NCI-H82 treated with DMSO at 0.1 percent for 48 hours (cell line): Measurements from ENCODE around the gene GABBR2.
A peak's percentile ranks its signal among the peaks of the same experiment; 100 is the strongest.

Source experiments
- DNase-seq: peaks from one replicate; lab custom pipeline; 2025; ENCODE audit not compliant: unreplicated experiment; lab: John Stamatoyannopoulos, UW

The GABBR2 gene

DNA sequence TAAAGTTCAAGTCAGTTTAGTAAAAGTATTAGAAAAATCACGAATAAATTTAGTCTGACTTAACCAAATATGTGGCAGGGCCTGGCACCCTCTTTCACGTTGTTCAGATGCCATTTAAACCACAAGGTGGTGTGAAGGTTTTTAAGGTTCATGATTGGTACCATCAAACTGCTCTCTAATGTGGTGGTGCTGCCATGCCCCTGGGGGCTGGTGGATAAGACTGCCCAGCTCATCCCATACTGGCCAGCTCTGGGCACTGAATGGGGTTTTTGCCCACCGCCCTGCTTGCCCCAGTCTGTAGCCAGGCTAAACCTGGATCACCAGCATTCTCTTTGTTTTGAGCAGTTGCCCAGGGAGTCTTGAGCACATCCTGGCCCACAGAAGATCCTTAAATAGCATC is 159.3 kb downstream of the GABBR2 start:
- DNase-seq, result no peak

DNA sequence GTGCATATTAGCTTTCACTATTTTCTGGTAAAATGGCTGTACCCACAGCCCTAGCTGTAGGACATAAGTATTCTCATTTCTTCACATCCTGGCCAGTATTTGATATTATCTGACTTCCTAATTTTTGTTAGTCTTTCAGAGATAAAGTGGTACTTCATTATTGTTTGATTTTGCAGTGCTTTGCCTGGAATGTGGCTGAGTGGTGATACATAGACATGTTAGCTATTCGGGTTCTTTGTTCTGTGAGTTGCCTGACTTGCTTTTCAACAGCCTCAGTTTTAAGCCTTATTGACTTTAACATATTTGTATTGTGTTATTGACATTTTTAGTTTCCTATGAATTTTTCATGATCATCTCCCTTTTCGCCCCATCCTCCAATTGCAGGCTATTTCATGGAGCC is 161.1 kb downstream of the GABBR2 start:
- DNase-seq, result no peak

DNA sequence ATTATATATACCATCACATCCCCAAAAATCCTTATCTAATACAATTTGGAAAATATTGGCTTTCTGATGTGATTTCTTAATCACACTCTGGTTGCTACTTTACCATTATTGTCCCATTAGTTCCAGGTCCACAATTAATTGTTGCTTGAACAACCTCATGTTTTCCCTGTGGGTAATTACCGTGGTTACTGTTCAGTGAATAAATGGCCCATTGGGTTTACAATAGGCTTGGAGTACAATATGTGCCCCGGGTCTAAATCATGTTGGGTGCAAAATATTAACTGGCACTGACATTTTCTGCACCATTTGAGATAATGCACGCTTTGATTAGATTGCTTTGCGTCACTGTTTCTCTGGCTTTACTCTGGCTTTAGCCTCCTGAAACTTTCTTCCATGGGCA is 163.7 kb downstream of the GABBR2 start:
- no peak for DNase-seq

DNA sequence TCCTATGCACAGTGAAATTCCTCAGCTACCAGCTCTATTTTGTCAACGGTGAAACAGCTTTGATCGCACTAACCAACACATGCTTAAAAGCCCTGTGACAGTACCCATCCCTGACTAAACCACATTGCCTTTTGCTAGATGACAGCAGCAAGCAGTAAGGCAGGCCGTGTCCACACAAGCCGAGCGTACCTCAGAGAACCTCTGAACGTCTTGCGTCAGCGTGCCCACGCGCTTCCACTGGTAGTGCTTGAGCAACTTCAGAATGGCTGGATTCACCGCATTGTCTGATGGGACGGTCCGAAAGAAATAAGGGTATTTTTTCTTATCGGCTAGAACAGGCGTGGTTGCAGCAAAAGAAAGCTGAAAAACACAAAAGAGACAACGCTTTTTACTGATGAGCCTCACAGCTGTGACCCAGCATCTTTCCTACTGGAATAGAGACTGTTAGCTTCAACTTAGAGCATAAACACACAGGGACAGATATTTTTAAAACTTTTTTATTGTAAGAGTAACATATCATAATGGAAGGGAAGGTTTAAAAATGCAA is 167.0 kb downstream of the GABBR2 start:
- no peak for DNase-seq

DNA sequence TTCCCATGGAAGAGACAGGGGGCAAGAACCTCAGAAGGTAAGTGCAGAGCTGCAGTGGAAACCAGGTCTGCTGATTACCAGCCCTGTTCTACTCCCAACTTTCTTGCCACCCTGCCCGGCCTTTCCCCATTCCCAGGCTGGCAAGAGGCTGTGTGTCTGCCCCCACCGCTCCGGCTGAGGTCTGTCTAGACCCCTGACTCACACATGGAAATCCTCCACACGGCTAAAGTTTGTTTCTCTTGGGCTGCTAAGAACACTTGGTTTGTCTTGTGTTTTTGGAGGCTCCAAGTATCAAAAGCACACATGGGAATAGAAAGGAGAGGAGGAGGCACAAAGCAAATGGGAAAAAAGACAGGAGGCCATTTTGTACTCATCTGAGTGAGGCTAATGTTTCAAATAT is 168.3 kb downstream of the GABBR2 start:
- DNase-seq, result no peak

DNA sequence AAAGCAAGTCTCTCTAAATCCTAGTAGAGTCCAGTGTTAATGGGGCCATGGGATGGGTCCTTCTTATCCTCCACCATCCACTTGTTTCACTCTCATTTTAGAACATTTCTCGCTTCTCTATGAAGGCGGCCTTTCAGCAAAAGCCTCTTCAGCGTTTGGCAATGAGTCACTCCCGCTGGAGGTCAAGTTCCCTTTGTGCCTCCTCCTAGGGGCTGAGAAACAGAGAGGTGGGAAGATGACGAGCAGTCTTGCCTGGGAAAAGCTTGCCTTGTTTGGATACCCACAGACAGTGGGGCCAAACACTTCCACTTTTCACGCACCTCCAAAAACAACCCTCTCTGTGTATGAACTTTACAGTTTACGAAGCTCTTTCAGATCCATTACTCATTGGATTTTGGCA is 168.8 kb downstream of the GABBR2 start:
- DNase-seq, result no peak

DNA sequence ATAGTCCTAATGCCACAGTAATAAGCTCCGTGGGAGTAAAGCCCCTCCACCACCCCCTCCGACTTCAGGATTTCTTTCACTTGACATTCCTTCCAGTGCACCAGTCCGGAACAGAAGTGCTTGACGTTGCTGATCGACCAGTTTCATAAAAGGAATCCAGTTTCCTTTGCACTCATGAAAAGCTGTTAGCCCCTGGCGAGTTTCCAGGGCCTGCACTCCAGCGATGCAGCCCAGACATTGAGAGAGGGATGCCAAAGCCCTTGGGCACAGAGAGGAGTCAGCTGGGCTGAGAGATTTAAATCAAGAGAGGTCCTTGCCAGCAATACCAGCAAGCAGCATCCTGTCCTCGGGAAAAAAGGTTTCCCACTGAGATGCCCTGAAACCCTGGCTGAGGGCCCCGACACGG is 170.1 kb downstream of the GABBR2 start:
- no peak for DNase-seq

DNA sequence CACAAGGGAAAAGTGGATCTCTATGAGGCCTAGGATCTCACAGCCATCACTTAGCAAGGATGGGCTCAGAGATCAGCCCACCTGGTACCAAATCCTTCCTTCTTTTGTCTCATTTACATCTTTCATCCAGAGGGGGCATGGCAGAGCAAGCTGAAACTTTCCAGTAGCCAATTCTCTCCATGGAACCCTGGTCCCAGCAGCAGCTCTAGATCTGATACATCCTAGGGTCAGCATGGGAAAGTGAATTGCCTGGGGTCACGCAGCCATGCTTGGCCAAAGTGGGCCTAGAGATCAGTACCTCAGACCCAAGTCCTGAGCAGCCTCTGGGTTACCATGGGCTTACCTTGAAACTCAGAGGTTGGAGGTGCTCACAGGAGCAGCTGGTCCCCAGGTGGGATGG is 170.5 kb downstream of the GABBR2 start:
- no peak for DNase-seq

DNA sequence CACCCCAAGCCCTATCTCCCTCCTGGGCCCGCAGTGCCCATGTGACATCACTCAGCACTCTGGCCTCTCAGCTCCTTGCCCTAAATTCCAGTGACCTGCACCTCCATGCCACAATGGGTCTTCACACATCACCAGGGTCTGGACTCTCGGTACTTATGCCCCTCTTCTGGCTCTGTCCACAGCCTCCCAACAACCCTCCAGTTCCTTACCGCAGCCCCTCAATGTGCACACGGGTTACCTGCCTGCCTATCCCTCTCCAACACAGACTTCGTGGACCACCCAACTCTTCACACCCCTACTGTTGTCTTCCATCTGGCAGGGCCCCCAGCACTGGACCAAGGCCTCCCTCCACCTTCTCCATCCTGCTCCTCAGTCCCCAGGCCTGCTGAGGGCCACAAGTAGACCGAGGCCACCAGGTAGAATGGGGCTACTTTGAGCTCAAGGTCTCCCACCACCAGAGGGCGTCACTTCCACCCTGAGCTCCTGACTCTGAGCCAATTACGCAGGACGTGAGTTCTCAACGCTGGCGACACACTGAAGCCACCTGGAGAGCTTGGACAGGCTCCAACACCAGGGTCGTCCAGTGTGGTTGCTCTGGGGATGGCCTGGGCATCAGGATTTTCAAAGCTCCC is 172.1 kb downstream of the GABBR2 start:
- no peak for DNase-seq

DNA sequence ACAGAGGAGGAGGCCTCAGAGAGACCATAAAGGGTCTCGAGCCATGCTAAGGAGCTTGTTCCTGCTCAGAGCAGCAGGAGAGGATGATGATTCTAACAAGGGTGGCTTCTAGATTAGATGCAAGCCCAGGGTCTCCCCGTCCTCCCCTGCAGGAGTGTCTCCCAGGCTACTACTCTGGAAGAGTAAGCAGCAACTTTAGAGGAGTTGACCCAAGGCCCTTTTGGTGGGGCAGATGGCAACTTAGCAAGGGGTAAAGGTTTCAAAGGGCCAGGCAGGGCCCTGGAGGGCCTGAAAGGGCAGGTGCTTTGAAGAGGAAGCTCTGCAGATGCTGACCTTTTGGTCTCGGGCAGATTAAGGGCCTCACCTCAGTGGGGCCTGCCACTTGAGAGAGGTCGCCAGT is 174.9 kb downstream of the GABBR2 start:
- no peak for DNase-seq

DNA sequence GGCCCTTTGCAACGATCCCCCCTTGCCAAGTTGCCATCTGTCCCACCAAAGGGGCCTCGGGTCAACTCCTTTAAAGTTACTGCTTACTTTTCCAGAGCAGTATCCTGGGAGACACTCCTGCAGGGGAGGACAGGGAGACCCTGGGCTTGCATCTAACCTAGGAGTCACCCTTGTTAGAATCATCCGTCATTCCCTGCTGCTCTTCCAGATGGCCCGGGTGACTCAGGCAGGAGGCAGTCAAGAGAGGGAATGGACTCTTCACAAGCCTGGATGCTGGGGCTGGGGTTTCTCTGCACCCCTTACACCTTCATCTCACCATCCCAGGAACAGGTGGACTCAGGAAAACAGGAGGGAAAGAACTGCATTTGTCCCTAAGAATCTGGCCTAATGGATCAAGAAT is 175.6 kb downstream of the GABBR2 start:
- no peak for DNase-seq

DNA sequence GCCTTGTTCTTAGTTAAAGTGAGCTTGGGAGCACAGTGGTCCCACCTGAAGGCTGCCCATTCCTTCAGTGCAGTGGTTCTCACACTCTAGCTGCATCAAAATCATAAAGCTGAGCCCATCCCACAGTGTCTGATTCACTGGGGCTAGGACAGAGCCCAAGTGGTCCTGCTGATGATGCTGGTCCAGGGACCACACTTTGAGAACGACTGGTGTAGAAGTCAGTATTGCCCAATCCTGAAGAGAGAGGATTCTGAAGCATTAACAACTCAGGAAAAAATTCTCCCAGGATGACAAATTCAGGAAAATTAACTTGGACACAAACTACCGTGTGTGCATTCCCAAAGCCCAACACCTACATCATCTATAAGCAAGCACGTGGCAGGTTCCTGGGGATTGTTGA is 176.2 kb downstream of the GABBR2 start:
- no peak for DNase-seq

DNA sequence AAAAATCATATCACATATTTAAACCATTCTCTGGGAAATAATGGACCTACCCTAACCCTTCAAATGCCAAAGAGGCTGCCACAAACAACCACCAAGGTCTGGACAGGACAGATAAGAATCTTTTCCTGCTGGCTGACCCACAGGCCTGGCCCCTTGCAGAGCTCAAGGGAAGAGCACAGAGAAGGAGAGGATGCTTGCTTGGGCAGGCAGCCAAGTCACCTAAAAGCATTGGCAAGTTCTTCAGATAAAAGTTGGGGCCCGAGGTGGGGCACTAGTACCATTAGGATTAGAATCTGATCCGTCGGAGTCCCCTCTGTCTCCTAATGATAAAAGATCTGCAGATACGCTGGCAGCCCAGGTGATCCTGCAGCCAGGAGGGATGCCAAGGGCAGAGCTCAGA is 176.6 kb downstream of the GABBR2 start:
- DNase-seq, result no peak

DNA sequence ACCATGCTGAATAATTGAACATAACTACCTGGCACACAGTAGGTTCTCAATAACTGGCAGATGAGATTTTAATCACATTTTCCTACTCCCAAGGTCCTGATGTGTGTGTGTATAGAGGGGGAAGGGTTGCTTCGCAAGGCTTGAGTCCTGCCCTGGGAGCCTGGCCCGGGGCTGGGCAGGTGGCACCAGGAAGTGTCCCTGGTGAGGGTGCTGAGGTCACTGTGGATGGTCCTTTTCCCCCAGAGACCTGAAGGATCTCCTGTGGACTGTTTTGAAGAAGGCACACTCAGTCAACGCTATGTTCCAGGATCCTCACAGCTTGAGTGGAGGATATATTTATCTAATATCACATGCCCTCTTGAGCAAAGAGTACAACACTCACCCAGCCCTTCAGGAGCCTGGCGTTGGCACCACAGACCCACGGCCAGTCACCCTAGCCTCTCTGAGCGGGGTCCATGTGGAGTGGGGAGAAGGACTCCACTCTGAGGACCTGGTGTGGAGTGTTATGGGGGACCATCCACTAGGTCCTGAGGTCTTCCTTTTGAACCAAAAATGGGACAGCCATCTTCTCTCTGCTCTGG is 177.8 kb downstream of the GABBR2 start:
- DNase-seq, result no peak

DNA sequence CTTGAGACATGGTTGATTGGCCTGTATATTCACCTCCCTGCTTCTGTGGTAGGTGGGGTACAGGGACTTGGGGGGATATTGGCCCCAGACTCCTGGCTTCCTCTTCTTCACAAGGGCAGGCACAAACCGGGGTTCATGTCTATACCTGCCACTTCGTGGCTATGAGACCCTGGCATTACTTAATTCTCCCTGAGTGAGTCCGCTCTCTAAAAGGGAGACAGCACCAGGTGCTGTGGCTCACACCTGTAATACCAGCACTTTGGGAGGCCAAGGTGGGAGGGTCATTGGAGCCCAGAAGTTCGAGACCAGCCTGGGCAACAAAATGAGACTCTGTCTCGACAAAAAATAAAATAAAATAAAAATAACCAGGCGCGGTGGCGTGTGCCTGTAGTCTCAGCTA is 178.5 kb downstream of the GABBR2 start:
- no peak for DNase-seq

DNA sequence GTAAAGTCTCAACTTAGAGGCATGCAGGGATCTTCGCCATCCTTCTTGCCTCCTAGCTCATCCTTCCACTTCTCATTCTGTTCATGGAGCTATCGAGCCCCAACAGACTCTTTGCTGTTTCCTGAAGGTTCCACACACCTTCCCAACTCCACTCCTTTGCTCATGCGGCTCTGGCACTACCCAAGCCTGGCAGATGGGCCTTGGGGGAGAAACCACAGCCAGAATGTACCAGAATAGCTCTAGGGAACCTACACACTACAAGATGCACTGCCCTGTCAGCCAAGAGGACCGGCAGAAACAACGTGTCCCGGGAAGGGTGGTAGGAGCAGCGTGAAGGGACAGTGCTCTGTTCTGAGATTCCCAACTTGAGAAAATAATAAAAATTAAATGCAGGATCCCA is 178.9 kb downstream of the GABBR2 start:
- no peak for DNase-seq

DNA sequence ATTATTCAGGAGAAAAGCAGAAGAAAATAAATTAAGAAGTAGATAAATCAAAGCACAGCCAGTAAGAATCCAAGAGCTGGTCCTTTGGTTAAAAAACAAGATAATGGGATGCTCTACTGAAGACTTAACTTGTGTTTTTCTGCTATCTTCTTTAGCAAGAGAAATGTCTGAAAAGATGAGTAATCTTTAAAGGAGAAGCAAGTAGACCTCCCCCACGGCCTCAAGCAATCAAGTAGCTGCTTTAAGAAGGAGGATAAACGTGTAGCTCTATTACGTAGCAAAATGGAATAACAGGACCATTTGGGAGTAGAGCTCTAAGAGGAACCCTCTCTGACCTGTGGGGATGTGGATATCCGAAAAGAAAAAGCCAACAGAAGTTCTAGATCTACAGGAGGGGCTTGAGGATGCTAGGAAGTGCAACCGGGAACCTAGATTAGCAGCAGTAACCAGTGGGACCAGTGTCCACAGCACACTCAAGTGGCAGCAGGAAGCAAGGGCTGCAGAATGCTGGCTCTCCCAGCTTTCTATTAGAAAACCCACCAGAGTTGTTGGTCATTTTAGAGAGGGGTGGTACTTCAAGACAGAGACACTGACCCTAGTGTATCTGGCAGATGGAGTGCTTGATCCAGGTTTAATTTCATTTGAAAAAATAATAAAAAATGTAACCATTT is 185.4 kb downstream of the GABBR2 start:
- DNase-seq, result peak; percentile 8

DNA sequence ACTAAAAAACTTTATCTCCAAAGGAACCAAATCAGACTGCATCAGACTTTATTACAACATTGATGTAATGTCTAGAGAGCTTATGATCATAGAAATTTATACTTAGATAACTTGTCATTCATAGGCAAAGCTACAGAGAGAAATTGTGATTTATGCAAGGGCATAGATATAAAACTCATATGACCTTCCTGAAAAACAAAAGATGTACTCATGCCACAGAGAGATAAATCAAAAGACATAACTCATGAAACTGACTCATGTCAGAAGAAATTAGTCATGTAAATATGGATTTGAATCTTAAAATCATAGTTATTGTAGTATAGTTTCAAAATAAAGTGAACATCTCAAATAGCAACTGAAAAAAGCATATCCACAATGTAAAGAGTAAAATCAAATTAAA is 186.2 kb downstream of the GABBR2 start:
- no peak for DNase-seq

DNA sequence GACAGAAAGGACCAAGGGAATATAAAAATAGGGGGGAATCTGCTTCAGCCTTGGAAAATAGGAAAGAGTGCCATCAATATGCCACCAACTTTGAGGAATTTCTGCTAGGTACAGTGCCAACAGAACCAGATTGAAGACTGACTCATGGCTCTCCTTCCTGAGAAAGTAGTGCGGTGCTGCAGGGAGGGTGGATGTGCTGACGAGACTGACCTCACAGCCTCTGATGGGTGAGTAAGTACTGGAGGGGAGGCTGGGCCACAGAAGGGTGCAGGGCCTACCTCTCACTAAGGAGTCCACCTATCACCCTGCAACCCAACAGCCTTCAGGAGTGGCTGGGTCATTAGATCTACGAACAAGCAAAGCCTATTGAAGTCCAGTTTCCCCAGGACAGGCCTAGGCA is 187.6 kb downstream of the GABBR2 start:
- DNase-seq, result no peak

DNA sequence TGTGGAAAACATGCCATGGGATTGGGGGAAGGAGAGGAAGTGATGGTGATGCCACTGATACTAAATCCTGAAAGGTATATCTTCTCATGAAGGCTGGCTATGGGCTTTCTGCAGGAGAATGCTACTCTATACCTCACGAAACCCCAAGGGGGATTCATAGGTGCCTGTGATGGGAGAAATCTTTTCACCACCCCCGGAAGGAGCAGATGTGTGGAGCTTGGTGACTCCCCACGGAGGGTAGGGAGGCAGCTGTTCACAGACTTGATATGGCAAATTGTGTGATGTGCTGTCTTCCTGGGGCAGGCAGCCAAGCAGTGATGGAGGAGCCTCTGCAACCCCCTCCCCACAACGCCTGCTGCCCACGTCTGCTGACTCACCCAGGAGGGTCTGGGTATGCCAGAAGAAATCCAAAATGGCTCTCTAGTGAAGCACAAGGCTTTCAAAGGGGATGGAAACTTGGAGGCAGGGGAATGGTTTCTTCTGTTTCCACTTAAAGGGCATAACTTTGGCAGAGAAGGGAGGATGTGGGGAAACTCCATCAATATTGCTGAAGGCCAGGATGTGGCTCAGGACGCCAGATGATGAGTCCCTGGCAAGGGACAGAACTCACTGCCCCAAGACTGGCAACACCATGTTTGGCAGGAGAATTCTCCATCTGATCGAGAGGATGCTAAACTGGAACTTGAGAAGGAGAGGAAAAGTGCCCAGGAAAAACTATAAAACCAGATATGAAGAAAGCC is 188.3 kb downstream of the GABBR2 start:
- DNase-seq, result no peak

DNA sequence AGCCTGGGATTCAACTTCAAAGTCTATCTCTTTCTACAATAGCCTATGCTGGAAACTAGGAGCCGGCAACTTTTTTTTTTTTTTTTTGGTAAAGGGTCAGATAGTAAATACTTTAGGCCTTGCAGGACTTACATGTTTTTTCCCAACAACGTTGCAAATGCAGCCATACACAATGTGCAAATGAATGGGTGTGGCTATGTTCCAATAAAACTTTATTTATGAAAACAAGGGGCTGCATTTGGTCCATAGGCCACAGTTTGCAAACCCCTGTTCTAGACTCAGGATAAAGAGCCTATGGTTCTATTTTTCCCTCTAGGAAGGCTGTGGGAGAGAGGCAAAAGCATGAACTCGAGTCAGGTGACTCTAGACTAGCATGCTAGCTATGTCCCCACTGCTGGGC is 189.1 kb downstream of the GABBR2 start:
- DNase-seq, result no peak

DNA sequence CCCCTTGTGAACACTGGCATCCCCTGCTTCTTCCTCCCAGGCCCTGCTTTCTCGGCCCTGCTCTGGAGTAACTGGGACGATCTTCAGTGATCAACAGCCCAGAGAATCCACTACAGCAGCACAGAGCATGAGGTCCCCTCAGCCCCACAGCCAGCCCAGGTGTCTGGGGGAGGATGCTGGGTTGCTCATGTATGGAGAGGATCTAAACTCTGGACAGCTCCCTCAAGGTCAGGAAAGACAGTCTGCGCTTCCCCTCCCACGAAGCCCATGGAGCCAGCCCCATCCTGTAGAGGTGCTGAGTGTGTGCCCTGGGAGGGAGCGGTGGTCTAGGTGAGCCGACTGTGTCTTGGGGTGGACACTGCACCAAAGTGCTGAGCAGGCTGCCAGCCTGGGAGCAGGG is 190.2 kb downstream of the GABBR2 start:
- DNase-seq, result no peak
